ENCODE data around the gene GARNL3. TPM values are rescaled to one million over a fixed set of nuclear protein-coding genes. Genes with fewer than 3 reads are reported as not detected.

Gene GARNL3
- total RNA-seq, 3 donors from 2014 or later = 13.4 to 44.8 (median 26.2) TPM

GRCh38 chr9:127390248-127390545 is 125.6 kb downstream of the GARNL3 start:
- H3K4me1 ChIP-seq = no peaks in the 10 kb centered on the region
- H3K36me3 ChIP-seq = no peaks in the 10 kb centered on the region
- no peaks in the 10 kb centered on the region for H3K27me3 ChIP-seq
- no peak overlapping the region for H3K27ac ChIP-seq
- intact Hi-C loops (cut with DNase I; ENCODE audit: low total_unique reads) = loop anchor here (10.0 kb wide), 1 partner anchor 65 kb away; the partner anchor contains the start of genes LRSAM1 and RPL12
- no peak for TF ChIP-seq POLR2A (IDR thresholded peaks at IDR 0.05)
- TF ChIP-seq POLR2AphosphoS5 (IDR thresholded peaks at IDR 0.05) = no peak
- no peak for TF ChIP-seq CTCF (IDR thresholded peaks at IDR 0.05)
- DNase-seq (ENCODE audit: low spot score in 2 of 2) = no peak
- H3K9me3 ChIP-seq = no peaks in the 10 kb centered on the region
- no peak overlapping the region for H3K4me3 ChIP-seq

DNA sequence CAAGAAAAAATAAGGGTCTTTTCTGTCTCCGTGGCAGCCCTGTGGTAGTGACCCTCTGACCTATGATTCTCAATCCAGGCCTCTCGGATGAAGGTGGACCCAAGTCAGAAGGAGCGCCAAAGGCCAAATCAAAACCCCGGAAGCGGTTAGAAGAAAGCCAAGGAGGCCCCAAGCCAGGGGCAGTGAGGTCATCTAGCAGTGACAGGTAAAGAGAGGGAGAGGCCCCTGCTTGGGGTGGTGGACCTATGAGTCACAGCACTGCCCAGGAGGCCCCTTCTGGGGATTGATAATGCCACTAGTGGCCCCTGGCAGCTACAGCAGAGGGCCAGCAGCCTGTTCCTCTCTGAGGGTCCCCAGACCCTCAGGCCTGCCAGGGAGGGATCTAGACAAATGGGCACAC is 126.0 kb downstream of the GARNL3 start:
- Histone ChIP-seq H3K4me3 (no peak overlapping the region), H3K27ac (no peak overlapping the region), H3K36me3 (no peaks in the 10 kb centered on the region), H3K4me1 (no peaks in the 10 kb centered on the region), H3K27me3 (no peaks in the 10 kb centered on the region), H3K9me3 (no peaks in the 10 kb centered on the region)
- TF ChIP-seq POLR2AphosphoS5 (IDR thresholded peaks at IDR 0.05) (no peak), CTCF (IDR thresholded peaks at IDR 0.05) (no peak), POLR2A (IDR thresholded peaks at IDR 0.05) (no peak)
- intact Hi-C loops (cut with DNase I; ENCODE audit: low total_unique reads) = loop anchor here (10.0 kb wide), 1 partner anchor 64 kb away; the partner anchor contains the start of genes LRSAM1 and RPL12
- no peak for DNase-seq (ENCODE audit: low spot score in 2 of 2)

DNA sequence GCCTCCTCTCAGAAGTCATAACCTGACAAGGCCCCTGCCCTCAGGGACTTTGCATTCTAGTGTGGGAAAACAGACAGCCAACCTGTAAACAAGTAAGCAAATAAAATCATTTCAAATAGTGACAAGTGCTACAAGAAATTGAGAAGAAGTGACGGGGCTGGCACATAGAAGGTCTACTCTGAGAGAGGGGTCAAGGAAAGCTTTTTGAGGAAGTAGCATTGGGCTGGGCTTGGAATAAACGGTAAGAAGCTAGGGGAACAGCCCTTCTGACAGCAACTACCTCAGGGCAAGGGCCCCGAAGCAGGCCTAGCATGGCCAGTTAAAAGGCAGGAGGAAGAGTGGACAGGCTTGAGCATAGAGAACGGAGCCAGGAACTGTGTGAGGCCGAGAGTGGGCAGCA is 127.6 kb downstream of the GARNL3 start:
- no peaks in the 10 kb centered on the region for H3K9me3 ChIP-seq
- no peaks in the 10 kb centered on the region for H3K4me1 ChIP-seq
- TF ChIP-seq POLR2A (IDR thresholded peaks at IDR 0.05) (no peak), CTCF (IDR thresholded peaks at IDR 0.05) (no peak), POLR2AphosphoS5 (IDR thresholded peaks at IDR 0.05) (no peak)
- no peak overlapping the region for H3K27ac ChIP-seq
- DNase-seq (ENCODE audit: low spot score in 2 of 2) = no peak
- H3K36me3 ChIP-seq = no peaks in the 10 kb centered on the region
- intact Hi-C loops (cut with DNase I; ENCODE audit: low total_unique reads) = loop anchor here (10.0 kb wide), 1 partner anchor 63 kb away; the partner anchor contains the start of genes LRSAM1 and RPL12
- H3K27me3 ChIP-seq = no peaks in the 10 kb centered on the region
- no peak overlapping the region for H3K4me3 ChIP-seq

DNA sequence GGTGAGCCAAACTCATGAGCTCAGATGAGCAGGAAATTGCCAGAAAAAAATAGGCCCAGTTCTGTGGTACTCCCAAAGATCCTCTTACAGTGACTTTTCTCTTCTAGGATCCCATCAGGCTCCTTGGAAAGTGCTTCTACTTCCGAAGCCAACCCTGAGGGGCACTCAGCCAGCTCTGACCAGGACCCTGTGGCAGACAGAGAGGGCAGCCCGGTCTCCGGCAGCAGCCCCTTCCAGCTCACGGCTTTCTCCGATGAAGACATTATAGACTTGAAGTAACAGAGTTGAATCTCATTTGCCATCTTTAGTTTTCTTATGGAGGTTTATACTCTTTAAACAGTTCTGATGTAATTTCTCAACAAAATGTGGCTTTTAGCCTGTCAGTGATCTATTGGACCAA is 128.4 kb downstream of the GARNL3 start:
- no peaks in the 10 kb centered on the region for H3K36me3 ChIP-seq
- intact Hi-C loops (cut with DNase I; ENCODE audit: low total_unique reads) = loop anchor here (10.0 kb wide), 1 partner anchor 62 kb away; the partner anchor contains the start of genes LRSAM1 and RPL12
- H3K27me3 ChIP-seq = no peaks in the 10 kb centered on the region
- H3K9me3 ChIP-seq = no peaks in the 10 kb centered on the region
- H3K27ac ChIP-seq = no peak overlapping the region
- DNase-seq (ENCODE audit: low spot score in 2 of 2) = no peak
- H3K4me3 ChIP-seq = no peak overlapping the region
- no peak for TF ChIP-seq CTCF (IDR thresholded peaks at IDR 0.05)
- TF ChIP-seq POLR2AphosphoS5 (IDR thresholded peaks at IDR 0.05) = no peak
- TF ChIP-seq POLR2A (IDR thresholded peaks at IDR 0.05) = no peak
- H3K4me1 ChIP-seq = peaks cover 0 to 2% of the 10 kb centered on the region in 2 donors

DNA sequence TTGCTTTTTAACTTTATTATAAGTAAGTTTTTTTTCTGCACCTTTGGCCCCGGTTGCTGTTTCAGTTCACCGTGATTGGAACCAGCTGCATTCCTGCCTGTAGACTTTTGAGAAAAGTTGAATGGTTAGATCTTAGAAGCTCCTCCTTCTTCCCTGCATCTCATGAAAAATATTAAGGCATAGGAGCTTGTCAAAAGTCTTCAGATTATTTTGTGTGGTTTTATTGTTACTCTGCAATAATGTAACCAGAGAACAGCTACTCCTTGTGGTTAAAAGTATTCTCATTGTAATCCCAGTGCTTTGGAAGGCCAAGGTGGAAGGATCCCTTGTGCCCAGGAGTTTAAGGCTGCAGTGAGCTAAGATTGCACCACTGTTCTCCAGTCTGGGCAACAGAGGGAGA is 129.1 kb downstream of the GARNL3 start:
- Histone ChIP-seq H3K36me3 (no peaks in the 10 kb centered on the region), H3K4me3 (no peak overlapping the region), H3K27me3 (no peaks in the 10 kb centered on the region), H3K9me3 (no peaks in the 10 kb centered on the region), H3K27ac (no peak overlapping the region), H3K4me1 (peaks cover 5 to 7% of the 10 kb centered on the region in 2 donors)
- TF ChIP-seq CTCF (IDR thresholded peaks at IDR 0.05) = no peak
- TF ChIP-seq POLR2AphosphoS5 (IDR thresholded peaks at IDR 0.05) = no peak
- no peak for TF ChIP-seq POLR2A (IDR thresholded peaks at IDR 0.05)
- no peak for DNase-seq (ENCODE audit: low spot score in 2 of 2)
- intact Hi-C loops (cut with DNase I; ENCODE audit: low total_unique reads) = loop anchor here (10.0 kb wide), 1 partner anchor 61 kb away; the partner anchor contains the start of genes LRSAM1 and RPL12

Measured in breast epithelium (tissue), 4 donors.